Spleen (tissue), 11 donors: Measurements from ENCODE around the gene CUEDC1. TPM values are rescaled to one million over a fixed set of nuclear protein-coding genes. Genes with fewer than 3 reads are reported as not detected.

ENCODE experiments used
- DNase-seq: peaks from one replicate; pipeline ENCODE4 v3.0.0-alpha.2; 2020
- H3K27ac ChIP-seq, 8 donors: fragments of 200-600 bp; sonication (generic) in 7 of 8; 1 replicate in 4 of 8; 2 replicates in 4 of 8; pipeline versions ENCODE4 v1.5.0 to v1.8.0; 2016 to 2021; ENCODE audit warnings: inconsistent platforms in 4 of 8, mild to moderate bottlenecking in 4 of 8, moderate library complexity in 1 of 8
- H3K27me3 ChIP-seq, 7 donors: fragments of 200-600 bp; sonication (generic) in 6 of 7; replicated peaks in 1 of 7; 1 replicate in 4 of 7; 2 replicates in 3 of 7; pipeline versions ENCODE4 v1.5.0 to v1.8.0; 2016 to 2021; ENCODE audit warnings: inconsistent platforms in 3 of 7, mild to moderate bottlenecking in 1 of 7
- H3K36me3 ChIP-seq, 6 donors: fragments of 200-600 bp; sonication (generic) in 5 of 6; 1 replicate in 4 of 6; 2 replicates in 2 of 6; pipeline versions ENCODE4 v1.5.0 to v1.8.0; 2016 to 2021; ENCODE audit warnings: inconsistent platforms in 2 of 6
- H3K4me1 ChIP-seq, 6 donors: fragments of 200-600 bp; sonication (generic) in 5 of 6; 1 replicate in 3 of 6; 2 replicates in 3 of 6; pipeline versions ENCODE4 v1.5.0 to v1.8.0; 2016 to 2021; ENCODE audit warnings: inconsistent platforms in 3 of 6
- H3K4me3 ChIP-seq, 8 donors: fragments of 200-600 bp; sonication (generic) in 7 of 8; 1 replicate in 4 of 8; 2 replicates in 4 of 8; pipeline versions ENCODE4 v1.5.0 to v1.8.0; 2016 to 2021; ENCODE audit warnings: inconsistent platforms in 4 of 8, mild to moderate bottlenecking in 4 of 8, moderate library complexity in 2 of 8
- H3K9me3 ChIP-seq, 8 donors: fragments of 200-600 bp; sonication (generic) in 7 of 8; 1 replicate in 4 of 8; 2 replicates in 4 of 8; pipeline versions ENCODE4 v1.5.0 to v1.8.0; 2016 to 2021; ENCODE audit warnings: inconsistent platforms in 4 of 8
- CTCF ChIP-seq, 11 experiments: fragments of 200-600 bp in 7 of 11; fragments of 450-650 bp in 4 of 11; sonication (generic) in 4 of 11; IDR thresholded peaks in 8 of 11; conservative IDR thresholded peaks in 3 of 11; 1 replicate in 7 of 11; 2 replicates in 4 of 11; pipeline versions ENCODE4 v1.4.0 to v1.8.0; 2016 to 2021; ENCODE audit warnings: antibody characterized with exemption in 11 of 11, inconsistent platforms in 4 of 11, mild to moderate bottlenecking in 1 of 11
- POLR2A ChIP-seq, 3 donors: fragments of 450-650 bp; IDR thresholded peaks; one replicate each; pipeline ENCODE4 v1.5.1; 2017; ENCODE audit warnings: antibody characterized with exemption in 3 of 3, mild to moderate bottlenecking in 1 of 3
- POLR2AphosphoS5 ChIP-seq, 3 donors: sonication (generic); formaldehyde crosslinking; IDR thresholded peaks; one replicate each; pipeline ENCODE4 v1.5.1; 2017; ENCODE audit warnings: antibody characterized with exemption in 3 of 3
- WGBS, 5 donors: extraction: QIAGEN DNeasy Blood & Tissue Kit in 3 of 5; methylation state at CpG; one replicate each; pipeline versions ENCODE4 v1.1.5 to v1.1.7; 2013 to 2018; 5-methylcytosine and 5-hydroxymethylcytosine counted together
- intact Hi-C: fragments of 100-400 bp; cut with DNase I; formaldehyde crosslinking; loops from one replicate; pipeline ENCODE4 v1.15.0; 2023; ENCODE audit warnings: low total_unique reads
- polyA plus RNA-seq, 3 donors: library from polyadenylated mRNA; stranded (reverse); fragments of 200-250 nt; gene quantifications; one replicate each; pipeline ENCODE4 v1.2.1, GENCODE V29; 2013
- total RNA-seq, 7 donors: library from RNA; depleted of rRNA in 3 of 7; stranded (reverse); fragments of >200 nt in 3 of 7; fragmentation: NEBNext Ultra II Directional in 4 of 7; extraction: Animal tissue kit (Norgen Biotek cat#: 25700) in 4 of 7; gene quantifications; one replicate each; pipeline versions ENCODE4 v1.1.0 to v1.2.1, GENCODE V29; 2016 to 2021
- donor health status: healthy with polysubstance abuse.
- donor health status: DM: no; HTN: no; CAD: no; lungs with moderate emphysema.
- donor health status: DM: no; HTN: no; CAD: no.
- donor health status: Bipolar disorder and iron deficiency.
- donor health status: healthy.
- donor health status: DM: no; HTN: no; CAD: no.
- donor health status: DM: yes; HTN: yes; CAD: no.

CUEDC1 gene
- total and polyA plus RNA-seq, 10 donors: 5.4 to 23.5 (median 15.6) TPM

GRCh38 chr17:57943140-57943539 is 12.1 kb downstream of the CUEDC1 start:
- TF ChIP-seq POLR2AphosphoS5 (IDR thresholded peaks at IDR 0.05): no peak
- no peak for TF ChIP-seq POLR2A (IDR thresholded peaks at IDR 0.05)
- no peak for TF ChIP-seq CTCF (IDR thresholded peaks at IDR 0.05 in 8 of 11, conservative IDR thresholded peaks at IDR 0.05 in 3 of 11)
- Histone ChIP-seq H3K27me3 (peaks cover 0 to 27% (median 0%) of the 10 kb centered on the region in 7 donors), H3K36me3 (no peaks in the 10 kb centered on the region), H3K4me1 (peaks cover 17 to 89% (median 53%) of the 10 kb centered on the region in 6 donors), H3K4me3 (no peak overlapping the region), H3K9me3 (no peaks in the 10 kb centered on the region), H3K27ac (peak overlapping the region in 1 of 8 donors; percentile 21)
- DNase-seq: no peak
- intact Hi-C loops: no loop called here
- WGBS, 5 donors: 58 to 73% (median 62%) methylated on average over 6 of the region's 6 CpGs

GRCh38 chr17:57941384-57942370 is 13.5 kb downstream of the CUEDC1 start:
- Histone ChIP-seq H3K9me3 (no peaks in the 10 kb centered on the region), H3K36me3 (no peaks in the 10 kb centered on the region), H3K4me1 (peaks cover 6 to 89% (median 46%) of the 10 kb centered on the region in 6 donors), H3K27ac (peak overlapping the region in 1 of 8 donors; percentile 7), H3K27me3 (peaks cover 0 to 27% (median 0%) of the 10 kb centered on the region in 7 donors), H3K4me3 (no peak overlapping the region)
- intact Hi-C loops: no loop called here
- TF ChIP-seq CTCF (IDR thresholded peaks at IDR 0.05 in 8 of 11, conservative IDR thresholded peaks at IDR 0.05 in 3 of 11): no peak
- TF ChIP-seq POLR2A (IDR thresholded peaks at IDR 0.05): no peak
- TF ChIP-seq POLR2AphosphoS5 (IDR thresholded peaks at IDR 0.05): no peak
- whole genome bisulfite sequencing, 5 donors: 74 to 87% (median 84%) methylated on average over 10 of the region's 10 CpGs
- no peak for DNase-seq

GRCh38 chr17:57940653-57941329 is 14.4 kb downstream of the CUEDC1 start:
- intact Hi-C loops: no loop called here

More at GRCh38 chr17:57940653-57941329, 14.4 kb downstream of the CUEDC1 start:
- H3K36me3 ChIP-seq: no peaks in the 10 kb centered on the region
- TF ChIP-seq POLR2A (IDR thresholded peaks at IDR 0.05): no peak
- TF ChIP-seq CTCF (IDR thresholded peaks at IDR 0.05 in 8 of 11, conservative IDR thresholded peaks at IDR 0.05 in 3 of 11): no peak
- TF ChIP-seq POLR2AphosphoS5 (IDR thresholded peaks at IDR 0.05): no peak
- peaks cover 7 to 89% (median 45%) of the 10 kb centered on the region in 6 donors for H3K4me1 ChIP-seq
- H3K27me3 ChIP-seq: peaks cover 0 to 35% (median 0%) of the 10 kb centered on the region in 7 donors
- no peak for DNase-seq
- H3K4me3 ChIP-seq: no peak overlapping the region
- 69 to 75% (median 71%) methylated on average over 4 to 5 of the region's 5 CpGs for WGBS, 5 donors
- no peaks in the 10 kb centered on the region for H3K9me3 ChIP-seq
- H3K27ac ChIP-seq: peak overlapping the region in 1 of 8 donors; percentile 7
